Superior temporal gyrus (tissue), 1 donor: ENCODE results near the gene RNF208.

ENCODE experiments used
- DNase-seq: peaks from one replicate; pipeline ENCODE4 v3.0.0-alpha.2; 2016; ENCODE audit errors: extremely low spot score

The RNF208 gene

GRCh38 chr9:137191691-137192447 is 30.2 kb downstream of the RNF208 start:
- peak; percentile 79 for DNase-seq

GRCh38 chr9:137191245-137191644 is 30.8 kb downstream of the RNF208 start:
- DNase-seq: no peak

GRCh38 chr9:137190315-137190856 is 31.7 kb downstream of the RNF208 start:
- DNase-seq: no peak

GRCh38 chr9:137189297-137190295 is 32.4 kb downstream of the RNF208 start:
- no peak for DNase-seq

GRCh38 chr9:137188490-137189296 is 33.3 kb downstream of the RNF208 start, which contains the start of the genes ANAPC2 and SSNA1:
ANAPC2 (minus strand) TSS chr9:137188560; CDS start chr9:137188532, 28 bp downstream.
SSNA1 (plus strand) TSS chr9:137188676; CDS start chr9:137188727, 51 bp downstream.
- peak; percentile 91 for DNase-seq

- DNase-seq: no peak
Observed at GRCh38 chr9:137188086-137188489, 34.0 kb downstream of the RNF208 start.

GRCh38 chr9:137187386-137187785 is 34.7 kb downstream of the RNF208 start:
- no peak for DNase-seq

- no peak for DNase-seq
Observed at GRCh38 chr9:137186385-137186784, 35.7 kb downstream of the RNF208 start.

GRCh38 chr9:137185921-137186320 is 36.1 kb downstream of the RNF208 start:
- DNase-seq: no peak

GRCh38 chr9:137184881-137185660 is 37.0 kb downstream of the RNF208 start:
- no peak for DNase-seq

GRCh38 chr9:137183980-137184595 is 38.0 kb downstream of the RNF208 start:
- no peak for DNase-seq

GRCh38 chr9:137182836-137183235 is 39.2 kb downstream of the RNF208 start:
- DNase-seq: no peak

GRCh38 chr9:137181680-137182079 is 40.4 kb downstream of the RNF208 start:
- DNase-seq: no peak

- no peak for DNase-seq
Observed at GRCh38 chr9:137180491-137180890, 41.5 kb downstream of the RNF208 start.

GRCh38 chr9:137179761-137180160 is 42.3 kb downstream of the RNF208 start:
- no peak for DNase-seq

- no peak for DNase-seq
Observed at GRCh38 chr9:137178939-137179630, 43.0 kb downstream of the RNF208 start.

- DNase-seq: no peak
Observed at GRCh38 chr9:137178201-137178938, 43.7 kb downstream of the RNF208 start.

- no peak for DNase-seq
Observed at GRCh38 chr9:137176302-137177182, 45.5 kb downstream of the RNF208 start.
